Renal cortex interstitium (tissue), 11 donors: ENCODE data around the gene MAPK12. TPM values are rescaled to one million over a fixed set of nuclear protein-coding genes. Genes with fewer than 3 reads are reported as not detected.

ENCODE experiments used
- DNase-seq, 11 donors: peaks; one replicate each; pipeline ENCODE4 v3.0.0-alpha.2; 2013; ENCODE audit warnings: low read depth in 9 of 11, low spot score in 4 of 11; ENCODE audit errors: extremely low read depth in 1 of 11
- polyA plus RNA-seq, 3 donors: library from polyadenylated mRNA; unstranded; fragments of 120-200 nt; gene quantifications; one replicate each; pipeline ENCODE4 v1.2.1, GENCODE V29; 2013; ENCODE audit not compliant: insufficient read length in 3 of 3

MAPK12 gene
- polyA plus RNA-seq, 3 donors: 11.5 to 18.9 (median 17.5) TPM

GRCh38 chr22:50302564-50302963 lies 41.1 kb upstream of the MAPK12 start:
- no peak for DNase-seq

- no peak for DNase-seq
These were observed 40.6 kb upstream of the MAPK12 start for GRCh38 chr22:50302041-50302541.

- DNase-seq: no peak
These were observed 40.1 kb upstream of the MAPK12 start for GRCh38 chr22:50301581-50301991.

GRCh38 chr22:50300620-50301257 lies 39.3 kb upstream of the MAPK12 start:
- DNase-seq: no peak

- no peak for DNase-seq
These were observed 38.5 kb upstream of the MAPK12 start for GRCh38 chr22:50299785-50300619.

GRCh38 chr22:50298937-50299784 lies 37.7 kb upstream of the MAPK12 start:
- DNase-seq: no peak

- no peak for DNase-seq
These were observed 36.8 kb upstream of the MAPK12 start for GRCh38 chr22:50298266-50298637.

- DNase-seq: no peak
These were observed 36.2 kb upstream of the MAPK12 start for GRCh38 chr22:50297510-50298265.

- no peak for DNase-seq
These were observed 35.4 kb upstream of the MAPK12 start for GRCh38 chr22:50296658-50297490.

GRCh38 chr22:50294319-50294656 lies 32.8 kb upstream of the MAPK12 start:
- DNase-seq: no peak

GRCh38 chr22:50293441-50294318 lies 32.2 kb upstream of the MAPK12 start:
- peak in 2 of 11 donors; percentile 61 to 67 for DNase-seq

GRCh38 chr22:50292643-50293440 lies 31.4 kb upstream of the MAPK12 start:
- DNase-seq: no peak

- no peak for DNase-seq
These were observed 28.6 kb upstream of the MAPK12 start for GRCh38 chr22:50289942-50290630.

- DNase-seq: no peak
These were observed 27.9 kb upstream of the MAPK12 start for GRCh38 chr22:50289151-50289941.

GRCh38 chr22:50287731-50288130 lies 26.2 kb upstream of the MAPK12 start:
- DNase-seq: no peak
